Measurements from ENCODE around the gene RNF224. TPM values are rescaled to one million over a fixed set of nuclear protein-coding genes. Genes with fewer than 3 reads are reported as not detected.

Gene RNF224
- total and polyA plus RNA-seq, 2 of the 13 experiments (the other 11 are each of a cell fraction or from before 2014, with no cell fraction given): 0.09 TPM; not detected in 1

GRCh38 chr9:137188490-137189296 lies 38.6 kb upstream of the RNF224 start, which contains the start of the genes ANAPC2 and SSNA1 (continued):
- TF ChIP-seq E2F2 (CRISPR knock-in tag; IDR thresholded peaks at IDR 0.05; ENCODE audit: borderline replicate concordance): peak; percentile 64; the same call in 1 of the 2 replicates
- no peak for TF ChIP-seq TCF12 (IDR thresholded peaks at IDR 0.05)
- peak; percentile 8; the same call in 1 of the 2 replicates for TF ChIP-seq TCF12 (CRISPR knock-in tag; IDR thresholded peaks at IDR 0.05)
- TF ChIP-seq ISX (CRISPR knock-in tag; conservative IDR thresholded peaks at IDR 0.05): no peak
- no peak; the same call in 1 of the 2 replicates for TF ChIP-seq TIGD3 (CRISPR knock-in tag; IDR thresholded peaks at IDR 0.05; ENCODE audit: borderline replicate concordance)
- TF ChIP-seq ZSCAN25 (CRISPR knock-in tag; IDR thresholded peaks at IDR 0.05): peak; percentile 76
- TF ChIP-seq ZNF451 (CRISPR knock-in tag; IDR thresholded peaks at IDR 0.05): peak; percentile 89
- TF ChIP-seq NFYB (CRISPR knock-in tag; IDR thresholded peaks at IDR 0.05): peak; percentile 55
- TF ChIP-seq HDAC1 (CRISPR knock-in tag; IDR thresholded peaks at IDR 0.05): peak; percentile 100
- peak; percentile 99 for TF ChIP-seq TBP (CRISPR knock-in tag; IDR thresholded peaks at IDR 0.05)
- peak; percentile 87; the same call in 1 of the 2 replicates for TF ChIP-seq ZNF513 (CRISPR knock-in tag; conservative IDR thresholded peaks at IDR 0.05)
- no peak for TF ChIP-seq TCF7L2 (IDR thresholded peaks at IDR 0.05; ENCODE audit: low read depth, low read length)
- 0 out of 2 replicates have a peak, but pooled peaks have one; percentile 50 for TF ChIP-seq BATF2 (CRISPR knock-in tag; IDR thresholded peaks at IDR 0.05)
- TF ChIP-seq ZNF878 (CRISPR knock-in tag; IDR thresholded peaks at IDR 0.05): no peak
- TF ChIP-seq TBL1XR1 (IDR thresholded peaks at IDR 0.05; ENCODE audit: borderline replicate concordance, low read length, partially characterized antibody): peak; percentile 68
- TF ChIP-seq ZNF431 (CRISPR knock-in tag; IDR thresholded peaks at IDR 0.05; ENCODE audit: borderline replicate concordance, low read depth): 0 out of 2 replicates have a peak, but pooled peaks have one; percentile 42
- TF ChIP-seq HES4 (CRISPR knock-in tag; IDR thresholded peaks at IDR 0.05; ENCODE audit: borderline replicate concordance): peak; percentile 71; the same call in 1 of the 2 replicates
- TF ChIP-seq ZFP36 (IDR thresholded peaks at IDR 0.05; ENCODE audit: borderline replicate concordance, low read depth, low read length, partially characterized antibody): no peak
- TF ChIP-seq ZUFSP (CRISPR knock-in tag; IDR thresholded peaks at IDR 0.05; ENCODE audit: borderline replicate concordance): no peak
- peak; percentile 93 for TF ChIP-seq BHLHE40 (IDR thresholded peaks at IDR 0.05; ENCODE audit: low read length)
- TF ChIP-seq NCOA1 (CRISPR knock-in tag; IDR thresholded peaks at IDR 0.05): peak; percentile 93; the same call in 1 of the 2 replicates
- no peak for TF ChIP-seq ZNF570 (CRISPR knock-in tag; IDR thresholded peaks at IDR 0.05; ENCODE audit: borderline replicate concordance)
- TF ChIP-seq ZNF24 (IDR thresholded peaks at IDR 0.05): no peak
